ENCODE results near the gene PLCXD3.

Gene PLCXD3

DNA sequence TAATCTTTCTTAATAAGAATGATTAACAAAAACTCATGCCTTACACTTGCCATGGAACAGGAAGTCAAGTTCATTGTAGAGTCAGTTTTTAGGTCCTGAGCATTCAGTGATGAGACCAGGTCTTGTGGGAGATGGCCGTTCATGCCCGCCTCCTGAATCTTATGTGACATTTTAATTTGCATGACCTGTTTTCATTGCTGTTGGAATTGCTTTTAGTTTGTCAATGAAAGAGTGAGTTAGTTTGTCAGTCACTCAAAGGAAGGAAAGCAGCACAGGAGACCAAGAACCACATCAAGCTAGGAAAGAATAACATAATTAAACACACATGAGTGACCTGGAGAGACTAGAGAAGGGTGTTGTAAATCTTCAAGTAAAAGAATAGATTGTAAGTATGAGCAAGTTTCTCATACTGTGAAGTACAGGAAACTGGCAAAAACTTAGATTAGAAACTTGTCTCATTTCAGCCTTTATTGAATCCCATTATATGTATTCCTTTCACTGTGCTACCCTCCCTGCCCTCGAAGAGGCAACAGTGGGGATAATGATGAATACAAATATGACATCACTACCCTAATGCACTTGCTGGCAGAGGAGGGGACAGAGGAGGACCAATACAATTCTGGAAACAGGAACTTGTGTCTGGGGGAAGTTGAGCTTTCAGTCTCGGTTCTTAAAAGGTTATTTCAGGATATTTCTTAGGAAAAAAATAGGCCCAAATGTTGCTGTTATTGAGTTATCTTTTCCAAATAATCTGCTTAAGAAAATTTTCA, 232.7 kb downstream of the PLCXD3 start:
- DNase-seq = no peak

DNA sequence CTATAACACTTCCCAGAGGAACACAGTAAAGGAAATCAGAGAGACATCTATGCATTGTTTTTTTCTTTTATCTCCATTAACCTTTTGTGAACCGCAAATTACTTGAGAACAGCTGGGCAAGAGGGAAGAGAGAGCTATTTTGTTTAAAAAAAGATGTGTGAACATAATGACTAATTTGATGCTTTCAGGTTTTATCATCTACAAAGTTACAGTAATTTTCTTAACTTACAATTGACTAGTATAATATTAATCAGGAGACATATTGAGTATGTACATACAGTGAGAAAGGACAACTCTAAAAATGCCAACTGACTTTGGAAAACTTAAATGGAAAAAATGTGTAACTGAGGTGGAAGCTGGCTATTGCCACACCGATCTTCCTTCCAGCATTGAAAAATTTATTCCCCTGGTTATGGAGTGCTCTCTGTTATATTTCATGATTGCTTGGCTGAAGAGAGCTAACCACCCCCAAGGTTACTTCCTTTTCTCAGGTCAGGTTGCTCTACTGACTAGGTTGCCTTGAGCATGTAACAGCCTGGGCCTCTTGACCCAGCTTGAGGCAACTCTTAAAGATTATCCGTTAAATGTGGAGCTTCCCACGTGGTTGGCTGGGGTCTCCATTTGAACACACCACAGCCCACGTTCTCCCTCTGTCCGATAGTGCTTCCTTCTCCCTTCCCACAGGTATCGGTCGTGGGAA, 234.4 kb downstream of the PLCXD3 start:
- no peak for DNase-seq

DNA sequence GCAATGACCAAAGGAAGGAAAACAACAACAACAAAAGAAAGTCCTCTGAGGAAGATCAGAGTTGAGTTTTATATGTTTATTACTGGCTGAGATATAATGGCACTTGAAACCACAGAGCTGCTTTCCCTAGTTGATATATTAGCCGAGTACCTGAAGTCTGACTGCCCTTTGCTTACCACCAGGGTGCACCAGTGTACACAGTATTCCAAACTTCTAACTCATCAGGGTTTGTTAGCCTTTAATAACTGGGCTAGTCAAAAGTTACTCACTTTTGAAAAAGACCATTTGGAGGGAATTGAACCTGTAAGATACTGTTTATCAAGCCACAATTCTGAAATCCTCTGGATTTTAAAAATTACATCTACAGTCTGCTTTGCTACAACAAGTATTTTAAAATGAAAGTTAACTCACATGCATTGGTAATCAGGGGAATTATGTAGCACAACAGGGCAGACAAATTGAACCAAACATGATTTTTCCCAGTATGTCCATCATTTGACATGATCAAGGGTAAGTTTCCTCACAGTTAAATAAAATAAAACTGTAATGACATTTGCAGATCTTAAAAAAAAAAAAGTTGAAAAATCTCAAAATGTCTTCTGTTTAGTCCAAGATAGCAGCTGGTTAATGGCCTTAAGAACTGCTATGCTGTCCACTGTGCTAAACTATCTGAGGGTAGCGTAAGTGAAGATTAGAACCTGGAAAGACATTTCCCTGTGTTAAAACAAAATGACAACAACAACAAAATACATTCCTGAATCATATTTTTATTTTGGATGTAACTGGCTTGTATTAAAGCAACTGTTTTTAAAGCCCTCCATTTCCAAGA, 239.8 kb downstream of the PLCXD3 start:
- no peak for DNase-seq

DNA sequence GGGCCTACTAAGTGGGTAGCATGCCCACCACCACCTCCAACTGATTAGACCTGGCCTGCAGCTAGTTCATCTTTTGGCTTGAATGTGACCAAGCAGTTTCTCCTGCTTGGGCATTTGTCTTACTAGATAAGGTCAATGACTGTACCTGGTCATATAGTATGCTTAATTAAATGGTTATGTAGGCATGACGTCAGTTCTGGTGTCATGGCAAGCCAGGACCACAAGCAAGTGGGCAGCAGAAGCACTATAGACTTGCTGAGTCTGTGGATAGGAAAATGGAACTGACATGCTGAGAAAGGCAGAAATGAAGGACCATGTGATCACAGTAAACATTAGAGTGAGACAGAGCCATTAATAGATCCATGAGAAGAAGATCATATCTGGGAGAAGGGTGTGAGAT, 241.5 kb downstream of the PLCXD3 start:
- DNase-seq = no peak

DNA sequence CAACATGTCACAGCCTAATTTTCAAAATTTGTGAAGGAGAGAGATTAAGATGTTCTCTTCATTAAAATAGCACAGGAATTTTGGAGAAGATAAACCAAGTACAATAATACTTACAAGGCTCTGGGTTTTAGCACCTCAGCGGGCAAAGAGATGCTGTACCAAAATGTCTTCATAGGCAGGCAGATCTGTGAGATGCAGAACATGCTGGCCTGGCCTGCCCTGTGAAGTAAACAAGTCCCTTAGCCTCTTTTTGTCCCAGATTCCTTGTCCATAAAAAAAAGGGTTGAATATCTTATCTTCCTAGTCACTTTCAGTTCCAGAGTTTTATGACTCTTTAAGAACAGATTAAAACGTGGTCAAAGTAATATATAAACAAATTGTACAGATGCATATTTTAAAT, 244.0 kb downstream of the PLCXD3 start:
- DNase-seq = no peak

DNA sequence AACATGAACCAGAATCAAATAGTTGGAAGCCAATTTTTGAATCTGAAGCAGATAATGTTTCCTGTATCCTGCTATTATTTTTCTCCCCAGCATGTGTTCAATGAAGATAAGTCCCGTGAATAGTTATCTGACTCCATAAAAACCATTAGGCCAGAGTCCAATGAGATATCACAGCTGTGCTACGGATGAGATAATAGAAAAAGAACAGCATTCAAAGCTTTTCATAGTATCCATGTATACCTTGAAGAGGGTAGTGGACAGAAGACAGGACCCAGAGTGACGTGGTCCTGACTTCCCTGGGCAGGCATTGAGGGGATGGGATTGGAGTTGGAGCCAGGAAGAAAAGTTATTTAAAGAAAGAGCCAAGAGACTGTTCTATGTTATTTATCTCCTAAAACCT, 246.4 kb downstream of the PLCXD3 start:
- no peak for DNase-seq

DNA sequence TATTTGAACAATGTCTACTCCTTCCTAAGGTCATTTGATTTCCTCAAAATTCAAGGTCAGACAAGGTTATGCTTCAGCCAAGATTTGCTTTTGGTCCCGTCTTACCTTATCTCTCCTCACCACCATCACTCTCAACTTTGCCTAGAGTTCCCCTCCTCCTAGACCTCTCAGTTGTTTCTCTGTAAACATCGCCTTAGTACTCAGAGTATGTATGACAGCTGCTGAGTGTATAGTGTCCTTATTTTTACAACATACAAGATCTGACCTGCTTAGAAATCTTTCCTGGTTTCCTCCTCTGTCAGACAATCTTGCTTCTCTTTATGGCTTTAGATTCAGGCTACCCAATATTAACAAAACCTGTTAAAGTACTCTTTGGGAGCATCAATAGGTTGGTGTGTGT, 247.1 kb downstream of the PLCXD3 start:
- DNase-seq = no peak
